Neural cell (in vitro differentiated cells): Measurements from ENCODE around the gene KCNIP4. TPM values are rescaled to one million over a fixed set of nuclear protein-coding genes. Genes with fewer than 3 reads are reported as not detected.
A peak's percentile ranks its signal among the peaks of the same experiment; 100 is the strongest.

Source experiments
- H2AFZ ChIP-seq: fragments of 200-600, 300-800 bp; sonication (generic), shearing (Covaris generic); 2 replicates; pipeline ENCODE4 v1.6.0; 2014; ENCODE audit warnings: low read depth, mild to moderate bottlenecking, antibody characterized with exemption, low read length, moderate library complexity
- H3F3A ChIP-seq: fragments of 200-600 bp; shearing (Covaris generic); 2 replicates; pipeline ENCODE4 v1.6.1; 2016; ENCODE audit warnings: mild to moderate bottlenecking, moderate library complexity, mixed read lengths, antibody characterized with exemption, low read length; ENCODE audit not compliant: insufficient read depth, poor library complexity, severe bottlenecking
- H3K27ac ChIP-seq: fragments of 200-600, 300-800 bp; sonication (generic), shearing (Covaris generic); 2 replicates; pipeline ENCODE4 v1.5.1; 2014; ENCODE audit warnings: mild to moderate bottlenecking, low read length, moderate library complexity
- H3K27me3 ChIP-seq: fragments of 300-800, 200-600 bp; sonication (generic), shearing (Covaris generic); 2 replicates; pipeline ENCODE4 v1.6.0; 2014; ENCODE audit warnings: mild to moderate bottlenecking, low read depth, low read length, moderate library complexity; ENCODE audit not compliant: insufficient read depth
- H3K36me3 ChIP-seq: fragments of 300-800, 200-600 bp; sonication (generic), shearing (Covaris generic); 2 replicates; pipeline ENCODE4 v1.5.1; 2014; ENCODE audit warnings: mild to moderate bottlenecking, antibody characterized with exemption, low read length, moderate library complexity; ENCODE audit not compliant: insufficient read depth
- H3K4me2 ChIP-seq: fragments of 300-800, 200-600 bp; sonication (generic), shearing (Covaris generic); 2 replicates; pipeline ENCODE4 v1.6.0; 2014; ENCODE audit warnings: mild to moderate bottlenecking, low read length
- H3K4me3 ChIP-seq: fragments of 300-800, 200-600 bp; sonication (generic), shearing (Covaris generic); 2 replicates; pipeline ENCODE4 v1.5.1; 2014; ENCODE audit warnings: mild to moderate bottlenecking, low read length, moderate library complexity
- H3K79me2 ChIP-seq: fragments of 200-600 bp; shearing (Covaris generic); replicated peaks from 2 replicates; pipeline ENCODE4 v1.6.0; 2014; ENCODE audit warnings: mild to moderate bottlenecking, low read length, moderate library complexity; ENCODE audit not compliant: insufficient read depth
- H3K9ac ChIP-seq: fragments of 300-800, 200-600 bp; sonication (generic), shearing (Covaris generic); 2 replicates; pipeline ENCODE4 v1.6.1; 2016; ENCODE audit warnings: mild to moderate bottlenecking, low read length, mixed read lengths
- H3K9me2 ChIP-seq: fragments of 200-600 bp; shearing (Covaris generic); 2 replicates; pipeline ENCODE4 v1.6.1; 2016; ENCODE audit warnings: mild to moderate bottlenecking, low read length, mixed read lengths; ENCODE audit not compliant: insufficient read depth
- H3K9me3 ChIP-seq: fragments of 200-600, 300-800 bp; sonication (generic), shearing (Covaris generic); 2 replicates; pipeline ENCODE4 v1.6.1; 2016; ENCODE audit warnings: mild to moderate bottlenecking, mixed run types, low read length, moderate library complexity, mixed read lengths
- H4K20me1 ChIP-seq: fragments of 200-600 bp; shearing (Covaris generic); 2 replicates; pipeline ENCODE4 v1.6.1; 2016; ENCODE audit warnings: mild to moderate bottlenecking, mixed run types; ENCODE audit not compliant: insufficient read depth
- CTCF ChIP-seq: fragments of 450-650 bp; IDR thresholded peaks from 2 replicates; pipeline ENCODE4 v1.5.1; 2014; ENCODE audit warnings: antibody characterized with exemption, mild to moderate bottlenecking, moderate library complexity; ENCODE audit not compliant: poor library complexity, severe bottlenecking
- EP300 ChIP-seq: fragments of 450-650 bp; conservative IDR thresholded peaks from 2 replicates; pipeline ENCODE4 v1.6.1; 2014; ENCODE audit warnings: antibody characterized with exemption, mild to moderate bottlenecking, moderate library complexity; ENCODE audit not compliant: poor library complexity, severe bottlenecking
- EZH2 ChIP-seq: fragments of 200-600, 300-800 bp; shearing (Covaris generic), sonication (generic); IDR thresholded peaks from 2 replicates; pipeline ENCODE4 v1.6.1; 2014; ENCODE audit warnings: antibody characterized with exemption, low read length, borderline replicate concordance, mild to moderate bottlenecking; ENCODE audit not compliant: insufficient read depth, poor library complexity, severe bottlenecking
- MXI1 ChIP-seq: fragments of 450-650 bp; conservative IDR thresholded peaks from 2 replicates; pipeline ENCODE4 v1.6.1; 2014; ENCODE audit warnings: antibody characterized with exemption, mild to moderate bottlenecking; ENCODE audit not compliant: poor library complexity, severe bottlenecking
- POLR2AphosphoS5 ChIP-seq: IDR thresholded peaks from 2 replicates; pipeline ENCODE4 v1.6.1; 2012
- RAD21 ChIP-seq: fragments of 450-650 bp; conservative IDR thresholded peaks from 2 replicates; pipeline ENCODE4 v1.6.1; 2014; ENCODE audit warnings: antibody characterized with exemption, mild to moderate bottlenecking, moderate library complexity
- REST ChIP-seq: IDR thresholded peaks from 2 replicates; pipeline ENCODE4 v1.6.1; 2012; ENCODE audit warnings: borderline replicate concordance
- SMC3 ChIP-seq: fragments of 450-650 bp; conservative IDR thresholded peaks from 2 replicates; pipeline ENCODE4 v1.6.1; 2014; ENCODE audit warnings: antibody characterized with exemption, mild to moderate bottlenecking, moderate library complexity; ENCODE audit not compliant: poor library complexity
- TAF1 ChIP-seq: IDR thresholded peaks from 2 replicates; pipeline ENCODE4 v1.6.1; 2012; ENCODE audit warnings: low read depth
- polyA plus RNA-seq: library from polyadenylated mRNA; depleted of rRNA; stranded (reverse); fragments of >200 nt; gene quantifications from 2 replicates; pipeline ENCODE4 v1.2.3, GENCODE V29; 2014

The KCNIP4 gene
- polyA plus RNA-seq, 1 donor from 2014 or later = 22.8 TPM

GRCh38 chr4:21307709-21308108 lies 640.9 kb downstream of the KCNIP4 start:
- Histone ChIP-seq H3K27ac (no peak overlapping the region), H3K4me3 (no peak overlapping the region), H3K4me2 (no peak overlapping the region)

GRCh38 chr4:21304540-21304887 lies 644.1 kb downstream of the KCNIP4 start:
- H3K79me2 ChIP-seq = no peaks in the 10 kb centered on the region
- H3K36me3 ChIP-seq = no peaks in the 10 kb centered on the region
- no peaks in the 10 kb centered on the region for H3K9me2 ChIP-seq
- no peaks in the 10 kb centered on the region for H3K27me3 ChIP-seq
- TF ChIP-seq MXI1 = no peak
- TF ChIP-seq SMC3 = no peak
- no peak for TF ChIP-seq TAF1
- no peak for TF ChIP-seq RAD21
- no peak for TF ChIP-seq REST
- TF ChIP-seq CTCF = no peak
- TF ChIP-seq EP300 = no peak
- no peak for TF ChIP-seq EZH2
- TF ChIP-seq POLR2AphosphoS5 = no peak
- peak overlapping the region; percentile 38 for H2AFZ ChIP-seq
- H3K9ac ChIP-seq = peak overlapping the region; percentile 49
- peak overlapping the region; percentile 37 for H3K4me2 ChIP-seq
- peak overlapping the region; percentile 66 for H3K4me3 ChIP-seq
- H3F3A ChIP-seq = no peaks in the 10 kb centered on the region
- H3K9me3 ChIP-seq = no peaks in the 10 kb centered on the region
- H3K27ac ChIP-seq = no peak overlapping the region
- no peaks in the 10 kb centered on the region for H4K20me1 ChIP-seq

More at GRCh38 chr4:21307709-21308108, 640.9 kb downstream of the KCNIP4 start:
- Histone ChIP-seq H3K79me2 (no peaks in the 10 kb centered on the region), H3K9ac (no peak overlapping the region), H3K36me3 (no peaks in the 10 kb centered on the region), H2AFZ (no peak overlapping the region), H3K9me3 (no peaks in the 10 kb centered on the region), H4K20me1 (no peaks in the 10 kb centered on the region), H3F3A (no peaks in the 10 kb centered on the region), H3K9me2 (no peaks in the 10 kb centered on the region), H3K27me3 (no peaks in the 10 kb centered on the region)
- no peak for TF ChIP-seq MXI1

- Histone ChIP-seq H3K4me3 (no peak overlapping the region), H3K9me3 (no peaks in the 10 kb centered on the region)
- no peak for TF ChIP-seq RAD21
- no peak for TF ChIP-seq MXI1
- TF ChIP-seq SMC3 = no peak
- no peak for TF ChIP-seq EP300
- no peak for TF ChIP-seq POLR2AphosphoS5
- no peak for TF ChIP-seq EZH2
Measured at GRCh38 chr4:21290562-21290961, 658.0 kb downstream of the KCNIP4 start.

More at GRCh38 chr4:21290562-21290961, 658.0 kb downstream of the KCNIP4 start:
- no peaks in the 10 kb centered on the region for H3K36me3 ChIP-seq
- no peaks in the 10 kb centered on the region for H4K20me1 ChIP-seq
- no peak overlapping the region for H2AFZ ChIP-seq
- H3F3A ChIP-seq = no peaks in the 10 kb centered on the region
- no peak overlapping the region for H3K4me2 ChIP-seq
- H3K27ac ChIP-seq = no peak overlapping the region
- H3K9me2 ChIP-seq = no peaks in the 10 kb centered on the region
- no peak overlapping the region for H3K9ac ChIP-seq
- H3K79me2 ChIP-seq = no peaks in the 10 kb centered on the region
- no peaks in the 10 kb centered on the region for H3K27me3 ChIP-seq
